Stimulated activated CD4-positive, alpha-beta T cell treated with anti-CD3 and anti-CD28 coated beads, TNF-alpha, amount 100 ng/mL, for 4 hours (primary cell): ENCODE data around the gene GALR1.

Experiments
- DNase-seq, 3 experiments: peaks; one replicate each; pipeline ENCODE4 v3.0.0-alpha.2; 2020; ENCODE audit warnings: low read depth in 3 of 3

GALR1 gene

DNA sequence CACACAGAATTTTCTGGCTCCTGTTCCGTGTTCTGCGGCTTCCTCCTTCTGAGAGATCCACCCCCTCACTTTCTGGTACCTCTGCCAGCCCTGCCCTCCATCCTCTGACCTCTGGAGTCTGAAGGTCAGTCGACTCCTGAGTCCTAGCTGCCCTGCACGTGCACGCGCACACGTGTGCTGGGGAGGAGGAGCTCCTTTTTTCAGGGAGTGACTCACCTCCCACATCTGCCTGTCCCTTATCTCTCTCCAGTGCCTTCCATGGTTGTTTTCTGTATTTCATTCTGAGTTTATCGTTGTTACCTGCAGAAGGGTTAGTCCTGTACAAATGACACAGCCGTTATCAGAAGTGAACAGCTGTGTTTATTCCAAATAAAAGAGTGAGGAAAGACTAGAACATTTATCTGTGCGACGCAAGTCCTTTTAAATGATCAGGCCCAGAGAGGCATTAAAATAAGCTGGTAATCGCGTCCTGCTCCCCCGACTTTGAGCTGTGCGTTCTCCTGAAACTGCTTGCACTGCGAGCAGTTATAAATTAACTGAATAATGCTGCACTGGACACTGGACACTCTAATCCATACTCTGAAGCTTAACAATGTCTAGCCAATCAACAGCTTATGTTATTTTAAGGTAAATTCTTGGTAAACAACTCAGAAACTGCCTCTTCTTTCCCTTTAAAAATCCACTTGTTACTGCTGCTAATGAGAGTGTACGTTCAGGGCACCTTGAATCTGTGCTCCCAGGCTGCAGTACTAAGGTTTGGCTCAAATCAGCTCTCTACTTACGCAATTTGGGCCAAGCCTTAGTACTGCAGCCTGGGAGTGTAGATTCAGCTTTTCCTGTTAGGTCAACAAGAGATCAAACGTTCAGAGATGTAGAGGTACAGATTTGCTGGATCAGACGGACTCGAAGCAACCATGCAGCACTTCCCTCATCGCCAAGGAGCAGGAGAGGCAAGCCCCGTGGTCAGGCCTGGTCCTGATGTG, 72.5 kb downstream of the GALR1 start:
- no peak for DNase-seq

DNA sequence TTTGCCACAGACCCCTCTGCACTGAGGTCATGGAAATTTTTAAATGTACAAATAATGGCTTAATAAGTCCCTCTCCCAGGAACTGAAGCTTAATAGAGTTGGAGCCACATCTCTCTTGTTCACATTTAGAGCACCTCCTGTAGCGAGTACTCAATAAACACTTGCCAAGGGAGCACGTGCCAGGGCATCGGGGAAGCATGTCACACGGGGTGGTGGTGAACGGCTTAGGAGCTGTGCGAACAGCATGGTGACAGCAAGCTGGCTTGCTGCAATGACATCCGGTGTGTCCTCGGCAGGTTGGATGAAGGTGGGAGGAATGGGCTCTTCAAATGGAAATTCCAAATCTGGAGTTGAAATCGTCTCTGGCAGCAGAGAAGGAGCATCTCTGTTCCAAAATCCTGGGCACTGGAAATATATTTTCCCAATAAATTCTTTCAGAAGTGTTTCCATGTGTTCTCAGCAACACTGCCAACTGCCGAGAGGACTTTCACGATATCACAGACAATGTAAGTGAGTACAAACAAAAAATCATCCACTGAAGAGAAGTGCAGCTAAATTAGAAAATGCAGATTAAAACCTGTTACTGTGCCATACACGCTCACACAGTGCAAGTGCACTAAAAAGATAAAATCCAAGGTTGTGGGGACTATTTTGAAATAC, 74.1 kb downstream of the GALR1 start:
- DNase-seq, result no peak
